ENCODE results near the gene SLC35F6. TPM values are rescaled to one million over a fixed set of nuclear protein-coding genes. Genes with fewer than 3 reads are reported as not detected.
A peak's percentile ranks its signal among the peaks of the same experiment; 100 is the strongest.

The SLC35F6 gene
- total and polyA plus RNA-seq, 4 donors, result 14.8 to 49.9 (median 21.4) TPM

GRCh38 chr2:26742048-26742770 lies 21.9 kb upstream of the SLC35F6 start:
- H3K4me1 ChIP-seq (ENCODE audit: control insufficient read depth in 5 of 5, insufficient read depth in 5 of 5, low read length in 5 of 5), result peaks cover 0 to 26% (median 21%) of the 10 kb centered on the region in 5 donors
- H3K27me3 ChIP-seq (ENCODE audit: control insufficient read depth in 3 of 3, insufficient read depth in 3 of 3, low read length in 2 of 3), result no peaks in the 10 kb centered on the region
- H3K36me3 ChIP-seq (ENCODE audit: control insufficient read depth in 4 of 4, insufficient read depth in 4 of 4, low read length in 4 of 4), result no peaks in the 10 kb centered on the region
- DNase-seq, result no peak
- H3K27ac ChIP-seq (ENCODE audit: low read depth in 1 of 2, low read length in 1 of 2), result no peak overlapping the region
- H3K9me3 ChIP-seq (ENCODE audit: control insufficient read depth in 4 of 4, insufficient read depth in 3 of 4, low read length in 3 of 4), result no peaks in the 10 kb centered on the region
- ATAC-seq (ENCODE audit: insufficient read depth, low FRiP score), result no peak
- 90 to 92% methylated on average over 15 of the region's 15 CpGs for WGBS, 2 donors
- TF ChIP-seq, protein P1, sequence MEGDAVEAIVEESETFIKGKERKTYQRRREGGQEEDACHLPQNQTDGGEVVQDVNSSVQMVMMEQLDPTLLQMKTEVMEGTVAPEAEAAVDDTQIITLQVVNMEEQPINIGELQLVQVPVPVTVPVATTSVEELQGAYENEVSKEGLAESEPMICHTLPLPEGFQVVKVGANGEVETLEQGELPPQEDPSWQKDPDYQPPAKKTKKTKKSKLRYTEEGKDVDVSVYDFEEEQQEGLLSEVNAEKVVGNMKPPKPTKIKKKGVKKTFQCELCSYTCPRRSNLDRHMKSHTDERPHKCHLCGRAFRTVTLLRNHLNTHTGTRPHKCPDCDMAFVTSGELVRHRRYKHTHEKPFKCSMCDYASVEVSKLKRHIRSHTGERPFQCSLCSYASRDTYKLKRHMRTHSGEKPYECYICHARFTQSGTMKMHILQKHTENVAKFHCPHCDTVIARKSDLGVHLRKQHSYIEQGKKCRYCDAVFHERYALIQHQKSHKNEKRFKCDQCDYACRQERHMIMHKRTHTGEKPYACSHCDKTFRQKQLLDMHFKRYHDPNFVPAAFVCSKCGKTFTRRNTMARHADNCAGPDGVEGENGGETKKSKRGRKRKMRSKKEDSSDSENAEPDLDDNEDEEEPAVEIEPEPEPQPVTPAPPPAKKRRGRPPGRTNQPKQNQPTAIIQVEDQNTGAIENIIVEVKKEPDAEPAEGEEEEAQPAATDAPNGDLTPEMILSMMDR (IDR thresholded peaks at IDR 0.05; ENCODE audit: control extremely low read depth, extremely low read depth), result no peak
- no peak overlapping the region for H3K4me3 ChIP-seq
- H3K9ac ChIP-seq (ENCODE audit: insufficient read depth in 1 of 2, low read length in 2 of 2), result no peak overlapping the region

DNA sequence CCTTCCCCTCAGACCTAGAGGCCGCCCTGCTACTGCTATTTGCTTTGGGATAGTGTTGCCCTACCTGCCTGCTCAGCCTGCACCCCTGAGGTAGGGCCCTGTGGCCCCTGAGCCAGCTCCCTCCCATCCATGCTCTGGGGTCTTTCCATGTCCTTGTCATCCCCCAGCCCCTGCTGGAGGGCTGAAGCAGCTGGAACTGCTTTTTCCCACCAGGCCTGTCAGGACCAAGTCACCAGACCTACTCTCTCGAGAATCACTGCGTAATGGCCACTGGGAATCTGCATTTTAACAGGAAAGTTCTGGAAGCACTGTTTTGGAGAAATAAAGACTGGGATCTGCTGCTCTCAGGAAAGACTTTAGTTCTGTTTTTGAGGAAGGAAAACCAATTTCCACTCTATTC lies 20.2 kb upstream of the SLC35F6 start:
- TF ChIP-seq, protein P1 (IDR thresholded peaks at IDR 0.05; ENCODE audit: control extremely low read depth, extremely low read depth), result no peak
- peak overlapping the region in 1 of 2 donors; percentile 46 for H3K9ac ChIP-seq (ENCODE audit: insufficient read depth in 1 of 2, low read length in 2 of 2)
- H3K36me3 ChIP-seq (ENCODE audit: control insufficient read depth in 4 of 4, insufficient read depth in 4 of 4, low read length in 4 of 4), result no peaks in the 10 kb centered on the region
- H3K9me3 ChIP-seq (ENCODE audit: control insufficient read depth in 4 of 4, insufficient read depth in 3 of 4, low read length in 3 of 4), result no peaks in the 10 kb centered on the region
- H3K27me3 ChIP-seq (ENCODE audit: control insufficient read depth in 3 of 3, insufficient read depth in 3 of 3, low read length in 2 of 3), result no peaks in the 10 kb centered on the region
- H3K27ac ChIP-seq (ENCODE audit: low read depth in 1 of 2, low read length in 1 of 2), result no peak overlapping the region
- ATAC-seq (ENCODE audit: insufficient read depth, low FRiP score) (no peak), DNase-seq (peak in 2 of 3 donors; percentile 56 to 62)
- peaks cover 0 to 26% (median 21%) of the 10 kb centered on the region in 5 donors for H3K4me1 ChIP-seq (ENCODE audit: control insufficient read depth in 5 of 5, insufficient read depth in 5 of 5, low read length in 5 of 5)
- 88 to 92% methylated on average over 3 of the region's 3 CpGs for WGBS, 2 donors
- no peak overlapping the region for H3K4me3 ChIP-seq

GRCh38 chr2:26744953-26745352 lies 19.1 kb upstream of the SLC35F6 start:
- ATAC-seq (ENCODE audit: insufficient read depth, low FRiP score) (no peak), DNase-seq (no peak)
- Histone ChIP-seq H3K4me3 (no peak overlapping the region), H3K27me3 (ENCODE audit: control insufficient read depth in 3 of 3, insufficient read depth in 3 of 3, low read length in 2 of 3) (no peaks in the 10 kb centered on the region), H3K9me3 (ENCODE audit: control insufficient read depth in 4 of 4, insufficient read depth in 3 of 4, low read length in 3 of 4) (no peaks in the 10 kb centered on the region), H3K4me1 (ENCODE audit: control insufficient read depth in 5 of 5, insufficient read depth in 5 of 5, low read length in 5 of 5) (peaks cover 0 to 26% (median 21%) of the 10 kb centered on the region in 5 donors), H3K9ac (ENCODE audit: insufficient read depth in 1 of 2, low read length in 2 of 2) (no peak overlapping the region), H3K36me3 (ENCODE audit: control insufficient read depth in 4 of 4, insufficient read depth in 4 of 4, low read length in 4 of 4) (no peaks in the 10 kb centered on the region), H3K27ac (ENCODE audit: low read depth in 1 of 2, low read length in 1 of 2) (no peak overlapping the region)
- TF ChIP-seq, protein P1 (IDR thresholded peaks at IDR 0.05; ENCODE audit: control extremely low read depth, extremely low read depth), result no peak
- WGBS, 2 donors, result 88 to 96% methylated on average over 3 of the region's 3 CpGs

Data from lung (tissue), 12 donors.